Measurements from ENCODE around the gene EPB41L2.

GRCh38 chr6:130906736-130907381 is 156.2 kb downstream of the EPB41L2 start:
- no peak for TF ChIP-seq CTCF (IDR thresholded peaks at IDR 0.05)
- no peak for TF ChIP-seq POLR2AphosphoS5 (IDR thresholded peaks at IDR 0.05)
- no peak for TF ChIP-seq POLR2A (IDR thresholded peaks at IDR 0.05)
- no peak for TF ChIP-seq EP300 (IDR thresholded peaks at IDR 0.05; ENCODE audit: low read depth)
